ENCODE data around the gene OR11H6.
"Not testable (repeated sequence)": the region's sequence is repeated elsewhere in the genome, so short reads cannot be mapped to it uniquely, and the experiment has no call there.

OR11H6 gene

GRCh38 chr14:20190596-20190995 lies 32.9 kb upstream of the OR11H6 start, which contains the start of gene OR11G2:
Gene OR11G2 (plus strand): TSS chr14:20190896. CDS start chr14:20197438, 6,542 bp downstream.
- DNase-seq (ENCODE audit: low read depth in 1 of 2, low spot score in 1 of 2) = no peak
- Histone ChIP-seq H3K27ac (replicated peaks) (no peak within 1 kb of the TSS), H3K4me3 (replicated peaks; ENCODE audit: insufficient read depth, low read length) (no peak within 1 kb of the TSS), H3K27me3 (ENCODE audit: insufficient read depth, poor library complexity, severe bottlenecking) (no peaks in the 10 kb centered on the region)
- TF ChIP-seq REST (IDR thresholded peaks at IDR 0.05; ENCODE audit: insufficient replicate concordance, low read depth) (no peak), GABPA (IDR thresholded peaks at IDR 0.05; ENCODE audit: low read depth) (no peak), SPI1 (IDR thresholded peaks at IDR 0.05; ENCODE audit: borderline replicate concordance, low read depth) (no peak), CTCF (IDR thresholded peaks at IDR 0.05; ENCODE audit: insufficient read depth, low read length) (no peak), POLR2AphosphoS5 (IDR thresholded peaks at IDR 0.05; ENCODE audit: low read depth) (no peak)

- no peak for DNase-seq (ENCODE audit: low read depth in 1 of 2, low spot score in 1 of 2)
- TF ChIP-seq CTCF (IDR thresholded peaks at IDR 0.05; ENCODE audit: insufficient read depth, low read length) (no peak), REST (IDR thresholded peaks at IDR 0.05; ENCODE audit: insufficient replicate concordance, low read depth) (peak; percentile 50)
- Histone ChIP-seq H3K27ac (replicated peaks) (no peak overlapping the region), H3K27me3 (ENCODE audit: insufficient read depth, poor library complexity, severe bottlenecking) (no peaks in the 10 kb centered on the region), H3K4me3 (replicated peaks; ENCODE audit: insufficient read depth, low read length) (no peak overlapping the region)
Measured at GRCh38 chr14:20191396-20191795, 32.1 kb upstream of the OR11H6 start.

- Histone ChIP-seq H3K4me3 (replicated peaks; ENCODE audit: insufficient read depth, low read length) (no peak overlapping the region), H3K27ac (replicated peaks) (no peak overlapping the region), H3K27me3 (ENCODE audit: insufficient read depth, poor library complexity, severe bottlenecking) (no peaks in the 10 kb centered on the region)
- DNase-seq (ENCODE audit: low read depth in 1 of 2, low spot score in 1 of 2) = no peak
- no peak for TF ChIP-seq CTCF (IDR thresholded peaks at IDR 0.05; ENCODE audit: insufficient read depth, low read length)
- TF ChIP-seq POLR2AphosphoS5 (IDR thresholded peaks at IDR 0.05; ENCODE audit: low read depth) = no peak
- TF ChIP-seq SPI1 (IDR thresholded peaks at IDR 0.05; ENCODE audit: borderline replicate concordance, low read depth) = no peak
- no peak for TF ChIP-seq GABPA (IDR thresholded peaks at IDR 0.05; ENCODE audit: low read depth)
- no peak for TF ChIP-seq REST (IDR thresholded peaks at IDR 0.05; ENCODE audit: insufficient replicate concordance, low read depth)
Measured at GRCh38 chr14:20194101-20194500, 29.4 kb upstream of the OR11H6 start.

- H3K27ac ChIP-seq (replicated peaks); DNase-seq (ENCODE audit: low read depth in 1 of 2, low spot score in 1 of 2); H3K4me3 ChIP-seq (replicated peaks; ENCODE audit: insufficient read depth, low read length); H3K27me3 ChIP-seq (ENCODE audit: insufficient read depth, poor library complexity, severe bottlenecking): not testable (repeated sequence)
Measured at GRCh38 chr14:20195170-20195569, 28.3 kb upstream of the OR11H6 start.
